ENCODE results near the gene GIMAP2.

- TF ChIP-seq POLR2A (IDR thresholded peaks at IDR 0.05) (no peak), CTCF (IDR thresholded peaks at IDR 0.05) (no peak), POLR2AphosphoS5 (IDR thresholded peaks at IDR 0.05; ENCODE audit: insufficient read depth in 1 of 2, low read depth in 1 of 2) (no peak)
These were observed 38.0 kb downstream of the GIMAP2 start for GRCh38 chr7:150723467-150723866.
